ENCODE data around the gene CDX1. TPM values are rescaled to one million over a fixed set of nuclear protein-coding genes. Genes with fewer than 3 reads are reported as not detected.

The CDX1 gene
- total and polyA plus RNA-seq, 12 donors = 0.11 to 0.32 (median 0.23) TPM; not detected in 7

DNA sequence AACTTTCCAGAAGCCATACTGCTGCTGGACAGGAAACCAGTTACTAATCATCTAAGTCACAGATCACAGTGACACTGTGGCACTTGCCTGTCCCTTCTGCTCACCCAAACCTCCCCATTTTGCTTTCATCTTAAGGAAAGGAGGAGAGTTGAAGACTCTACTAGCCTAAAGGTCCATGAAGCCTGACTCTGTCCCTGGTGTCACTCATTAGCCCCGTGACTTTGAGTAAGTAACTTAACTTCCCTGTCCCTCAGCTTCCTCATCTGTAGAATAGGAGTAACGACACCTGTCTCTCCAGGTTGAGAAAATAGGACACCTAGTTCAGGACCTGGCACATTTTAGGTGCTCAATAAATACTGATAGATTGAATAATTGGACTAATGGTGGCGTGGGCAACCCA, 22.7 kb downstream of the CDX1 start:
- intact Hi-C loops (cut with DNase I) = no loop called here
- H3K36me3 ChIP-seq (replicated peaks in 1 of 2) = no peaks in the 10 kb centered on the region
- H3K4me3 ChIP-seq = no peak overlapping the region
- H3K4me1 ChIP-seq (replicated peaks in 1 of 2) = no peaks in the 10 kb centered on the region
- 59 to 74% (median 69%) methylated on average over 3 of the region's 3 CpGs for WGBS, 4 donors
- TF ChIP-seq, protein P1, sequence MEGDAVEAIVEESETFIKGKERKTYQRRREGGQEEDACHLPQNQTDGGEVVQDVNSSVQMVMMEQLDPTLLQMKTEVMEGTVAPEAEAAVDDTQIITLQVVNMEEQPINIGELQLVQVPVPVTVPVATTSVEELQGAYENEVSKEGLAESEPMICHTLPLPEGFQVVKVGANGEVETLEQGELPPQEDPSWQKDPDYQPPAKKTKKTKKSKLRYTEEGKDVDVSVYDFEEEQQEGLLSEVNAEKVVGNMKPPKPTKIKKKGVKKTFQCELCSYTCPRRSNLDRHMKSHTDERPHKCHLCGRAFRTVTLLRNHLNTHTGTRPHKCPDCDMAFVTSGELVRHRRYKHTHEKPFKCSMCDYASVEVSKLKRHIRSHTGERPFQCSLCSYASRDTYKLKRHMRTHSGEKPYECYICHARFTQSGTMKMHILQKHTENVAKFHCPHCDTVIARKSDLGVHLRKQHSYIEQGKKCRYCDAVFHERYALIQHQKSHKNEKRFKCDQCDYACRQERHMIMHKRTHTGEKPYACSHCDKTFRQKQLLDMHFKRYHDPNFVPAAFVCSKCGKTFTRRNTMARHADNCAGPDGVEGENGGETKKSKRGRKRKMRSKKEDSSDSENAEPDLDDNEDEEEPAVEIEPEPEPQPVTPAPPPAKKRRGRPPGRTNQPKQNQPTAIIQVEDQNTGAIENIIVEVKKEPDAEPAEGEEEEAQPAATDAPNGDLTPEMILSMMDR (IDR thresholded peaks at IDR 0.05) = no peak
- TF ChIP-seq POLR2A (IDR thresholded peaks at IDR 0.05) = no peak
- peaks cover 23% of the 10 kb centered on the region for H3K27me3 ChIP-seq
- H3K9me3 ChIP-seq (replicated peaks in 1 of 3) = no peaks in the 10 kb centered on the region
- H3K27ac ChIP-seq = no peak overlapping the region
- no peak for DNase-seq

DNA sequence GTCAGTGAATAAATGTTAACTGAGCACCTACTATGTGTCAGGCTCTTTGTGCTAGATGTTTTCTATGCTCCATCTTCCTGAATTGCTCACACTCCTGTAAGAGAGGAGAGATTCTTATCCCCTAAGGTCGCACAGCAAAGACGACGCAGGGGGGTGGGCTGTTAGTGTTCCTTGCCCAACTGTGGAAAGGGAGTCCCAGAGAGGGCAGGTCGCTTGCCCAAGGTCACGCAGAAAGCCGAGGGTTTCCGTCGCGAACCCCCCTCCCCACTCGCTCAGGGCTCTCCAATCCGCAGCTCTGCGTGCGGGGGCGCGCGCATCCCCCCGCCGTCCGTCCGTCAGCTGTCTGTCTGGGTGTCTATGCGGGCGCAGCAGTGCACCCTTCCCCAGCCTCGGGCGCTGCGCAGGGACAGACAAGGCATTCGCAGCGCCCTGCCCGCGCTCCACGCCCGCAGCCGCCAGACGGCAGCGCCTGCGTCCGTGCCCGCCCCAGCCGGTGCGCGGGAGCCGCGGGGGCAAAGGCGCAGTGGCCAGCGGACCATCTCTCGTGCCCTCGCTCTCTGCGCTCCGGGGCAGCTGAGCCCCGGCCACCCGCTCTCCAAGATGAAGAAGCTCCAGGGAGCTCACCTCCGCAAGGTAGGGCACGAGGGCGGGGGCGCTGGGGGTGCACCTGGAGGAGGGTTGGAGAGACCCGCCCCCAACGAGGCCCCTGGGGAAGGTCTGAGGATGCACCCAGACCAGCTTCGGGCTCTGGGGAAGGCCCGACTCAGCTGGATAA, 23.3 kb downstream of the CDX1 start, which contains the start of gene SLC6A7:
Gene SLC6A7 (plus strand): TSS at position 335 of the 775 bp plus-strand sequence. CDS start 266 bp downstream, at position 601.
- DNase-seq = no peak
- TF ChIP-seq POLR2A (IDR thresholded peaks at IDR 0.05) = no peak
- TF ChIP-seq, protein P1 (IDR thresholded peaks at IDR 0.05) = no peak
- 5 to 10% (median 5%) methylated on average over 8 to 58 of the region's 58 CpGs for WGBS, 4 donors
- H3K4me3 ChIP-seq = no peak within 1 kb of the TSS
- H3K9me3 ChIP-seq (replicated peaks in 1 of 3) = no peaks in the 10 kb centered on the region
- H3K36me3 ChIP-seq (replicated peaks in 1 of 2) = no peaks in the 10 kb centered on the region
- H3K27me3 ChIP-seq = peaks cover 23% of the 10 kb centered on the region
- H3K4me1 ChIP-seq (replicated peaks in 1 of 2) = no peaks in the 10 kb centered on the region
- H3K27ac ChIP-seq = no peak within 1 kb of the TSS
- intact Hi-C loops (cut with DNase I) = no loop called here

DNA sequence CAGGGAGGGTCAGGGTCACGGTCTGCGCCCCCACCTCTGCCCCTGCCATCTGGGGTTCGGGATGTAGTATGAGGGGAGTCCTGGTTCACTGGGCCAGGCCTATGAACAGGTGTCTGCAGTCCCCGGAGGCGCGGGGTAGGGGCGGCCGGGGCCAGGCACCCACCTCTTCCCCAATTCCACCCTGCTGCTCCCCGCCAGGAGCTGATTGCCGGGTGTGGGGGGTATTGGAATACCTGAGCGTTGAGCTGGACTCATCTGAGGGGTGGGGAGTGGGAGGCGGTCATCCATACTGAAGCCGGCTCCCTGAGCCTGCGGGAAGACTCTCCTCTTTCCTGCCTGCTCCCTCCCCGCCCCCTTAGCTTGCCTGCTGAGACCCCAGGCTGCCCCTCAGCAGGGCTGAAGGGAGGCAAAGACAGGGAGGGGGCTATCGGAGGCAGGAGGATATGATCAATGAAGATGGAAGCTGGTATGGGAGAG, 24.0 kb downstream of the CDX1 start:
- Histone ChIP-seq H3K9me3 (replicated peaks in 1 of 3) (no peaks in the 10 kb centered on the region), H3K27me3 (peaks cover 23% of the 10 kb centered on the region), H3K4me3 (no peak overlapping the region), H3K4me1 (replicated peaks in 1 of 2) (no peaks in the 10 kb centered on the region), H3K27ac (no peak overlapping the region), H3K36me3 (replicated peaks in 1 of 2) (no peaks in the 10 kb centered on the region)
- DNase-seq = no peak
- intact Hi-C loops (cut with DNase I) = no loop called here
- 42 to 57% (median 53%) methylated on average over 4 to 16 of the region's 16 CpGs; no CpG with 5 or more reads in 1 of the 4 donors for WGBS, 4 donors
- TF ChIP-seq POLR2A (IDR thresholded peaks at IDR 0.05) = no peak
- TF ChIP-seq, protein P1 (IDR thresholded peaks at IDR 0.05) = no peak

DNA sequence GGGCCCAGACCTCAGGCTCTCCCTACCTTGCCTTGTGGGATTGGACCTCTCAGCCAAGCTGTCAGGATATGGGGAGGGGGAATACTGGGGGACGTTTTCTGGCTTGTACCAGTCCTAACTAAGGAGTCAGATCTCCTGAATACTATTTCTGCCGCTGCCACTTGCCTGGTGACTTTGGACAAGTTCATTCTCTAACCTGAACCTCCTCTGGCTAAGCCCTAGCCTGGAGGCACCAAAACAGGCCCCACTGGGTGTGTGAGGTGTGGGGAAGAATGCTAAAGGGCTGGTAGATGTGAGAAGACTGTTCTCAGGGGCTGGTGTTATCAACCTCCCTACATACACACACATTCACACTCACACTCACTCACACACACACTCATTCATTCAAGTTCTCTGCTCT, 24.4 kb downstream of the CDX1 start:
- H3K4me3 ChIP-seq = no peak overlapping the region
- no peak overlapping the region for H3K27ac ChIP-seq
- no peak for DNase-seq
- TF ChIP-seq POLR2A (IDR thresholded peaks at IDR 0.05) = no peak
- TF ChIP-seq, protein P1 (IDR thresholded peaks at IDR 0.05) = no peak
- no peaks in the 10 kb centered on the region for H3K36me3 ChIP-seq (replicated peaks in 1 of 2)
- WGBS, 4 donors = 17 to 35% (median 32%) methylated on average over 2 of the region's 2 CpGs
- intact Hi-C loops (cut with DNase I) = no loop called here
- no peaks in the 10 kb centered on the region for H3K9me3 ChIP-seq (replicated peaks in 1 of 3)
- peaks cover 23% of the 10 kb centered on the region for H3K27me3 ChIP-seq
- no peaks in the 10 kb centered on the region for H3K4me1 ChIP-seq (replicated peaks in 1 of 2)

Measured in adrenal gland (tissue), 12 donors.